H54 (cell line): ENCODE measurements around the gene MEGF9.

Experiments
- DNase-seq: peaks from one replicate; pipeline ENCODE4 v3.0.0; 2011; ENCODE audit warnings: low spot score, mixed read lengths; ENCODE audit not compliant: insufficient read length
- FAIRE-seq: peaks from 3 replicates; lab custom pipeline; 2011; peaks lifted over from hg19 to GRCh38; lab: Jason Lieb, UNC
- POLR2A ChIP-seq: IDR thresholded peaks from 2 replicates; pipeline ENCODE4 v1.6.1; 2011; ENCODE audit warnings: low read depth, mild to moderate bottlenecking, low read length

MEGF9 gene

DNA sequence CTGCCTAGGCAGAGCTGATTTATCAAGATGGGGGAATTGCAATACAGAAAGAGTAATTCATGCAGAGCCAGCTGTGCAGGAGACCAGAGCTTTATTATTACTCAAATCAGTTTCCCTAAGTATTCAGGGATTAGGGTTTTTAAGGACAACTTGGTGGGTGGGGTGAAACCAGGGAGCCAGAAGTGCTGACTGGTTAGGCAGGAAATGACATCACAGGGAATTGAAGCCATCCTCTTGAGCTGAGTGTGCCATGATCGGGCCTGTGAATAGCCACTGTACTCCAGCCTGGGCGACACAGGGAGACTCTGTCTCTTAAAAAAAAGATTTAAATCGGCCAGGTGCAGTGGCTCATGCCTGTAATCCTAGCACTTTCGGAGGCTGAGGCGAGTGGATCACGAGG, 89.0 kb downstream of the MEGF9 start:
- no peak for DNase-seq
- no peak for TF ChIP-seq POLR2A
- peak; percentile 93 for FAIRE-seq

DNA sequence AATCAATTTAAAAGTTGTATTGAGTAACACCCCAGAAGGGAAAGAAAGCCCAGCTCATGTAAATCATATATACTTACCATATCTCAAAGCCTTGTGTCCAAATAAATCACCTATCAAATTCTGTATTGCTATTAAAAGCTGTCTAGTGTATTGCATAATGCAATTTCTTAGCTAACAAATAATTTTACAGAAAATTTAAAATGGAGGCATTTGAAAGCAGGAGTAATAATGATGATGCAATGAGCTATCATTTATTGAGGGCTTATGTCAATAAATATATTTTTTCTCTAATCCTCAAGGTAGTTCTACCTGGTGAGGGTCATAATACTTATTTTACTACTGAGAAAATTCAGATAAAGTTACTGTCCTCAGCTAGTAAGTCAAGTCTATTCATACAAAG, 91.5 kb downstream of the MEGF9 start:
- no peak for DNase-seq
- TF ChIP-seq POLR2A: no peak
- peak; percentile 43 for FAIRE-seq

DNA sequence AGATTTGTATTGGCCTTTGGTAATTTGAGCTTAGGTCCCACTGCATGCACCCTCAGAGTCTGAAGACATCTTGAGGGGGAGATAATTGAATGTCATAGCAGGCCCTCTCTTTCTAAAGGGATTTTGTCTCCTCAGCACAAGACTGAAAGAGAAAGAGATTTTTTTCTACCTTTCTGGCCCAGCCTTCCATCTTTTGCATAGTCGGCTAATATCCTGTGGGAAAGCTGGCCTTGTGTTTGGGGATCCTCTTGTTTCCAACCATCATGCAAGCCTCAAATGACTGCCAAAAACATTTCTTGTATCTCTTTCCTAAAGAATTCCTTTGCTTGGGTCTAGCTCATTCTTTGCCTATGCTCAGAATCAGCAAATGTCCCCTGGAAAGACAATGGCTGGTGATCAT, 92.3 kb downstream of the MEGF9 start:
- no peak for TF ChIP-seq POLR2A
- no peak for DNase-seq
- FAIRE-seq: no peak

DNA sequence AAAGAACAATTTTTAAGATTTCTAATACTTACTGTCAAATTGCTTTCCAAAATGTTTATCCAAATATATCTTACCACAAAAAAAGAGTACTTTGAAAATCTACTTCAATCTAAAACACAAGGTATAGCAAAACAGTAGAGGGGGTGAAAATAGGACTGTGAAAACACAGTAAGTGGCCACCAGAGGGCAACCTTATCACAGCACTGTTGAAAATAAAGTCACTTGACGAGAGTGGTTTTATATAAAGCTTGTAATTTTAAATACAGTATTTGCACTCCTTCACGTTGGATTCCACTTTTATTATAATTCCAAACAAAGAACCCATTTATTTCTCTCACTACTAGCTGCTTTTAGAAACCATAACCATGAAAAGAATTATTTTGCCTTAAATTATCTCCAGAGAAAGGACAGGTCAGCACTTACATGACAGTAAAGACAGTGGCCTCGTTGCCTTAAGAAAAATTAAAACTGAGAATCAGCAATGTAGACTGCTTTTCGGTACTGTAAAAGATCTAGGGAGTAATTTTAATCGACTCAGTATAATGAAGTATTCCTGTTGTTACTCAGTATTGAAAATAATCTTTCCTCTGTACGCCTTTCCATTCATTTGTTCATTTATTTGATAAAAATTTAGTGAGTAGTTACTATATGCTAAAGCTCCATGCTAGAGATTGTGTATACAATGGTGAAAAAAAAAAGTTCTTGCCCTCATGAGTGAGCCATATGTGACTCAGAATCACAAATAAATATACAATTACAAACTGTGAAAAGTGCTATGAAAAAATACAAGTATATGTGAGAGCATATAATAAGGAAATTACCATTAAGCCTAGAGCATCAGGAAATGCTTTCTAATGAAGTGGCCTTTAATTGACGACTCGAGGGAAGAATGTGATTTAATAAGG, 94.3 kb downstream of the MEGF9 start:
- TF ChIP-seq POLR2A: no peak
- DNase-seq (peak; percentile 51), FAIRE-seq (peak; percentile 100)

DNA sequence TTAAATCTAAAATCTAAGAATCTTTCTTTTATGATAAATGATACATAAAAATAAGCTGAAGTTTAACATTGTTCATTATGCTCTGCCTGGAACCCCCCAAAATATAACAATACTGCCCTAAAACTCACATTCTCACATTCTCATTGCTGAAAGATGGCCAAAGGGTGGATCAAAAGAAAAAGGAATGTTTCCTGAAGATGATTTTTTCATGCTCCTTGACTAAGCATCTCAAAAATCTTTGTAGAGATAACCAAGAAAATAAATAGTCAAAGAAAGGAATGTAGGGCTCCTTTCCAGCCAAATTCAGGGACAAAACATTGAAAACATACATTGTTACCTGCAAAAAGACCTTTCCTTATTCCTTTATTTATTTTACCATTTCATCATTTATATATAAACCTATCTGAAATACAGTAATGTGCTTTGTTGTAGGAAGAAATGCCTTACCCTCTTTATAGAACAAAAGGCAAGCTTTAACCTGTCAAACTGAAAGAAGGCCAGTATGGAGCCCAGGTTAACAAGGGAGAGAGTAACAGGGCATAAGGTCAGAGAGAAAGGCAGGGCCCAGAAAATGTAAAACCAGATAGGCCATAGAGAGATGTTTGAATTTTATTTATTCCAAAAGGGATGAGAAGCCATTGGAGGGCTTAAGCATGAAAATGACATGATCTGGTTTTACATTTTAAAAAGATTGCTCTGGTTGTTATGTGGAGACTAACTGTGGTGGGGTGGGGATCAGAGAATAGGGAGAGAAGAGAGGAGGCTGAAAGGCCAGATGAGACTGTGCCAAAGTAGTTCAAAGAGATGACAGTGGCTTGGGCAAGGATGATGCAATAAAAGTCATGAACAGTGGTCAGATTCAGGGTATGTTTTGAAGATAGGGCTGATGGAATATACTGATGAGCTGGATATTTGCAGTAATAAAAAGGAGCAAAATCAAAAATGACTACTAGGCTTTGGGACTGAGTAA, 97.0 kb downstream of the MEGF9 start:
- DNase-seq (no peak), FAIRE-seq (peak; percentile 99)
- no peak for TF ChIP-seq POLR2A

GRCh38 chr9:120612218-120612617, 102.1 kb downstream of the MEGF9 start:
- no peak for FAIRE-seq
- DNase-seq: no peak
- TF ChIP-seq POLR2A: no peak

DNA sequence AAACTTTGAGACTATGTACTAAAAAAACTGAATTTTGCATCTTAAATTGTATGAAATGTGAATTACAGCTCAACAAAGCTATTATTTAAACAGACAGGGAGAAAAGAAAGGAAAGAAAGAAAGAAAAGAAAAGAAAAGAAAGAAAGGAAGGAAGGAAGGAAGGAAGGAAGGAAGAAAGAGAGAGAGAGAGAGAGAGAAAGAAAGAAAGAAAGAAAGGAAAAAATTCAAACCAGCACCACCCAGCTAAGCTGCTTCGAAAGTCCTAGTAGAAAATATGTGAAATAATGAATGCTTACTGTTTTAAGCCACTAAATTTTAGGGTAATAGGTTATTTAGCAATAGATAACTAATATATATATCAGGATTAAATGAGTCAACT, 102.6 kb downstream of the MEGF9 start:
- no peak for TF ChIP-seq POLR2A
- no peak for FAIRE-seq
- DNase-seq: no peak

- no peak for TF ChIP-seq POLR2A
- FAIRE-seq: peak; percentile 97
- DNase-seq: no peak
Measured at GRCh38 chr9:120610975-120611689, 103.1 kb downstream of the MEGF9 start.

GRCh38 chr9:120609636-120610035, 104.6 kb downstream of the MEGF9 start:
- no peak for TF ChIP-seq POLR2A
- peak; percentile 97 for FAIRE-seq
- DNase-seq: no peak

DNA sequence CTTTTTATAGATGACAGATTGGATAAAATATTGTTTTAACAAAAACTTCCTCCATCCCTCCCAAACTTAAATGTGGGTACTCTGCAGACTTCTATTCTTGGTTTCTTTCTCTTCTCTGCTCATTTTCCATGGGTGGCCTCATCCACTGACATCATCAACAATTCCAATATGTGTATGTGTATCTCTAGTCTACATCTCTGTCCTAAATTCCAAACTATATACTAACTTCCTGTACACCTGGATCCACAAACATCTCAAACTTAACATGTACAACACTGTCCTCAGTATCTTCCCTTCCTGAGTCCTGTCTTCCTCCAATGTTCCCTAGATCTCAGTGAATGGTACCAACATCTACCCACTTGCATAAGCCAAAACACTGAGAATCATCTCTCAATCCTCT, 105.8 kb downstream of the MEGF9 start:
- FAIRE-seq: peak; percentile 99
- no peak for TF ChIP-seq POLR2A

GRCh38 chr9:120603591-120603990, 110.7 kb downstream of the MEGF9 start:
- no peak for TF ChIP-seq POLR2A
- peak; percentile 89 for FAIRE-seq
- DNase-seq: no peak

More for the DNA sequence above, 105.8 kb downstream of the MEGF9 start:
- no peak for DNase-seq

- FAIRE-seq (no peak), DNase-seq (no peak)
- no peak for TF ChIP-seq POLR2A
Measured at GRCh38 chr9:120603010-120603409, 111.3 kb downstream of the MEGF9 start.

- no peak for TF ChIP-seq POLR2A
- no peak for DNase-seq
- no peak for FAIRE-seq
Measured at GRCh38 chr9:120593955-120594277, 120.4 kb downstream of the MEGF9 start.

GRCh38 chr9:120593250-120593954, 120.9 kb downstream of the MEGF9 start:
- no peak for TF ChIP-seq POLR2A
- FAIRE-seq (no peak), DNase-seq (no peak)
